SU-DHL-6 (cell line): ENCODE results near the gene RNF130.

ENCODE experiments used
- EZH2phosphoT487 ChIP-seq: fragments of 200-600 bp; sonication (generic), shearing (Covaris generic); conservative IDR thresholded peaks from 2 replicates; pipeline ENCODE4 v1.6.1; 2018; ENCODE audit warnings: mild to moderate bottlenecking, antibody characterized with exemption, low read length, moderate library complexity, mixed read lengths
- TF ChIP-seq, protein P1 (sequence below): fragments of 200-600 bp; sonication (generic); IDR thresholded peaks from one replicate; pipeline ENCODE4 v1.5.1; 2017; ENCODE audit warnings: antibody characterized with exemption, mild to moderate bottlenecking, low read length, moderate library complexity; ENCODE audit not compliant: insufficient read depth, poor library complexity, severe bottlenecking

DNA sequence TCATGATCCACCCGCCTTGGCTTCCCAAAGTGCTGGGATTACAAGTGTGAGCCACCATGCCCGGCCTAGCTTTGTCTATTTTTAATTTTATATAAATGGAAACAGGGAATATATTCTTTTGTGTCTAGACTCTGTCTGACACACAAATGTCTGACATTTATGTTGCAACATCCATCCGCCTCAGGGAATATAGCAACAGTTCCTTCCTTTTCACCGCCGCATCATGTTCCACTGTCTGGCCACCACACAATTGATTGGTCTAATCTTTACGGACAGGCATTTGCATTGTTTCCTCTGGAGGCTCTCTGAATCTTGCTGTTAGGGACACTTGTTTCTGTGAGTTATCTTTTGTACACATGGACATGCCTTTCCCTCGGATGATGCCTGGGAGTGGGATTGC lies 143.7 kb downstream of the RNF130 start:
- TF ChIP-seq, protein P1, sequence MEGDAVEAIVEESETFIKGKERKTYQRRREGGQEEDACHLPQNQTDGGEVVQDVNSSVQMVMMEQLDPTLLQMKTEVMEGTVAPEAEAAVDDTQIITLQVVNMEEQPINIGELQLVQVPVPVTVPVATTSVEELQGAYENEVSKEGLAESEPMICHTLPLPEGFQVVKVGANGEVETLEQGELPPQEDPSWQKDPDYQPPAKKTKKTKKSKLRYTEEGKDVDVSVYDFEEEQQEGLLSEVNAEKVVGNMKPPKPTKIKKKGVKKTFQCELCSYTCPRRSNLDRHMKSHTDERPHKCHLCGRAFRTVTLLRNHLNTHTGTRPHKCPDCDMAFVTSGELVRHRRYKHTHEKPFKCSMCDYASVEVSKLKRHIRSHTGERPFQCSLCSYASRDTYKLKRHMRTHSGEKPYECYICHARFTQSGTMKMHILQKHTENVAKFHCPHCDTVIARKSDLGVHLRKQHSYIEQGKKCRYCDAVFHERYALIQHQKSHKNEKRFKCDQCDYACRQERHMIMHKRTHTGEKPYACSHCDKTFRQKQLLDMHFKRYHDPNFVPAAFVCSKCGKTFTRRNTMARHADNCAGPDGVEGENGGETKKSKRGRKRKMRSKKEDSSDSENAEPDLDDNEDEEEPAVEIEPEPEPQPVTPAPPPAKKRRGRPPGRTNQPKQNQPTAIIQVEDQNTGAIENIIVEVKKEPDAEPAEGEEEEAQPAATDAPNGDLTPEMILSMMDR, result no peak
- TF ChIP-seq EZH2phosphoT487, result no peak
